Effector CD4-positive, alpha-beta T cell (primary cell): ENCODE measurements around the gene SLC12A7.

Experiments used
- DNase-seq: peaks from one replicate; pipeline ENCODE4 v3.0.0-alpha.2; 2020

The SLC12A7 gene

DNA sequence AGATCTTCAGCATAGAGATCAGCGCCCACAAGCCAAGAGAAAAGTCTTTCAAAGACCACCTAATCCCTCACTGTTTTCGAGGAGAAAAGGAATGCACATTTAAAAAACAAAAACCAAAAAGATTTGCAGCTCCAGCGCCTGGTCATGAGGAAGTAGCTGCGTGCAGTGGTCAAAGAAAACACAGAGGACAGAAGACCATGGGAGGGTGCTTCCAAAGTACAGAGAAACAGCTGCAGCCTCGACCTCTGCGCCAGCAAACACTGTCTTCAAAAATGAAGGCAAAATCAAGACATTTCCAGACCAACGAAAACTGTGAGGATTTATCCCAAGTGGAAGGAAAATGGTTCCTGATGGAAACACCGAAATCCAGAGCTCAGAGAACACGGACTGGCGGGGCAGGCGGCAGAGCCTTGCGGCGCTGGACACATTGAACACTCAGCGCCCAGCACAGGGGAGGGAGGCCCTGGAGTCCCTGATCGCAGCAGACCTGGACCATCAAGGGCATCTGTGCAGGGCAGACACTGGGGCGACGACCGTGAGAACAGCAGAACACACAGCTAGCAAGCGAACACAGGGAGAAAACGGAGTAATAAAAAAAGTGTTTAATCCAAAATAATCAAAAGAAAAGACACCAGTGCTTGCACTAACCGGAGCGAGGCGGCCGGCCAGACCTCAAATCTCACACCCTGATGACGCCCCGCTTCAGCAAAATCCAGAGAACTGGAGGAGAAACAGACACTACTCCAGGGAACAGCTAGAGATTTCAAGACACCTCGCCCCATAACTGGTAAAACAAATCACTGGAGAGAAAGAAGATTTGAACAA lies 12.6 kb upstream of the SLC12A7 start:
- no peak for DNase-seq

DNA sequence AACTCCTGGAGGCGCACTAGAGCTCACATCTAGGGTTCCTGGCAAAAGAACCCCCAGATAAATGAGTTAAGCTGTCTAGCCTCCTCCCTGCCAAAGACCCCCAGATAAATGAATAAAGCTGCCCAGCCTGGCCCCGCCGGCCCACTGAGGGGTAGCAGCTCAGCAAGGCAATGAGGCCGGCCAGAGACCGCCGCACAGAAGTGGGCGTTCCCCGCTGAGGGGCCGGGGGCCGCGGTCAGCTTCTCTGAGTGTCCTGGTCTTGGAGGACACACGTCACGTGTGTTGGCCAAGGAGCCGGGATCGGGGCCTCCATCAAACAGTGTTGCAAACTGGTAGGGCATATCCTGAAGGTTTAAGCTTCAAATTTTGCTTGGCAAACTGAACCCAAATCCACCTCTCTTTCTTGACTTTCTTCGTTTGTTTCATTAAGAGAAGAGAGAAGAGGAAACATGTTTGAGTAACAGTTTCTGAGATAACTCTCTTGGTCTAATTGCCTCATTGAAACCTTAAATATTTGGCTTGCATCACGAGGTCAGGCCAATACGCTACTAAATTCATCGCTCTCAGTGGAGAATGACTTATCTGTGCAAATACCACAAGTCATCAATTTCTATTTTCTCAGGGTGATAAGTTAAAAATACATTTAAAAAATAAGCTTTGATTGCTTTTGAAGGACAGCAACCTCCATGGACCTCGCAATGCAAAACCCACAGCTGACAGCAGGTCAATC lies 11.7 kb upstream of the SLC12A7 start:
- DNase-seq = no peak

DNA sequence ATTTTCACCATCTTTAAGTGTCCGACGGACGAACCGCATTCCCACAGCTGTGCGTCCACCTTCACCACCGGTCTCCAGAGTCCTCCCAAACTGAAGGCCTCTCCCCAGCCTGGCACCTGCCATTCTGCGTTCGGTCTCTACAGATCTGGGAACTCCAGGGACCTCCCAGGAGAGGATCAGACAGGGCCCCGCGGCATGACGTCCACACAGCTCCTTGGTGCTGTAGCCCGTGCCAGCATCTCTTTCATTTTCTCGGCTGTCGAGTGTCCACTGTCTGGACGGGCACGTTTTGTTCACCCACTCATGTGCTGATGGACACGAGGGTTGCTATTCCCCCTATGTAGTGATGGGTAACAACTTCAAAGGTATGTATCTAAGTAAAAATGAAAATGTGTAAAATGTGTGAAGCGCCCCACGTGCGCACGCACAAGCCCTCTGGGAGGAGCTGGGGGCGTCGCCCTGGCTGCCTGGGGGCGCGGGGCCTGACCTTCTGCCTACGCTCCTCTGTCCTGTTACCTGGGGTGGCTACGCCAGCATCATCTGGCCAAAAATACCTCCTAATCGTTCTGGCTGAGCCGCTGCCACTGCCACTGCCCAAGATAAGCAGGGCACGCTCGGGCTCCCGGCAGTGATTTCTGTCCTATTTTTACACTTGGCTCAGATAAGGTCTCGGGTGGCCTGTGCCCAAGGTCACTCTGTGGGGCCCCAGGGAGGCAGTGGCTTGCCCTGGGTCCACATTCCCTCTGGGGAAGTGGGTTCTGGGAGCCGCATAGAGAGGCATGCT lies 10.8 kb upstream of the SLC12A7 start:
- no peak for DNase-seq

DNA sequence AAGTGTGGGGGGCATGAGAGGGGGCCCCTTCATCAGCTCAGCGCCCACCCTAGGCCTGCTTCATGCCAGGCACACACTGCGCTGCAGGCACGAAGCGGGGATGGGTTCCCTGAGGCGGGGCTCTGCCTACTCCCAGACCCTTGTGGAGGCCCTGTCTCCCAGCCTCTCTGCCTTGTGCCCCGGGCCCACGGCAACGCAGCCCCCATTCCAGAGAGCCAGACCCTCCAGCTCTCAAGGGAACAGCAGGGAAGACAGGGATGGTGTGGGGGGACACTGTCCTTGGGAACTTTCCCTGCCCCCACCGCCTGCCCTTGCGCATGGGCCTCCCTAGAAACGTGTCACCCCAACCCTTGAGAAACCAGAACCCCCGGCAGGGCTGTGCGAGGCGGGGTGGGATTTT lies 10.0 kb upstream of the SLC12A7 start:
- no peak for DNase-seq

DNA sequence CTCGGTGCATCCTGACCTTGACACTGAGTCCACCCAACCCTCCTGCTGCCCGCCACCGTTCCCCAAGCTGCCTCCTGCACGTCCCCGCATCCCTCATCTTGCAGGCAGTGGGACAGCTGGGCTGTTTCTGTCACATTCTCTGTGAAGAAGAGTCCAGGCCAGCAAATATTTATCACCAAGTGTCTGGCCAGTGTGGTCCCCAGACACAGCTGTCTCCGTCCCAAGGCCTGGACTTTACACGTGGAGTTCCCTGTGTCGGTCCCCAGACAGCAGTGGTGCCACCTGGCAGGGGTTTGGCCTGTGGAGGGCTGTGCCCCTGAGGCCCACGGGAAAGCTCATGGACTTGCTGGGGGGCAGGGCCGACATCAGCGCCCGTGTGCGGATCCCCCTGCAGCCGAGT lies 9.2 kb upstream of the SLC12A7 start:
- no peak for DNase-seq

DNA sequence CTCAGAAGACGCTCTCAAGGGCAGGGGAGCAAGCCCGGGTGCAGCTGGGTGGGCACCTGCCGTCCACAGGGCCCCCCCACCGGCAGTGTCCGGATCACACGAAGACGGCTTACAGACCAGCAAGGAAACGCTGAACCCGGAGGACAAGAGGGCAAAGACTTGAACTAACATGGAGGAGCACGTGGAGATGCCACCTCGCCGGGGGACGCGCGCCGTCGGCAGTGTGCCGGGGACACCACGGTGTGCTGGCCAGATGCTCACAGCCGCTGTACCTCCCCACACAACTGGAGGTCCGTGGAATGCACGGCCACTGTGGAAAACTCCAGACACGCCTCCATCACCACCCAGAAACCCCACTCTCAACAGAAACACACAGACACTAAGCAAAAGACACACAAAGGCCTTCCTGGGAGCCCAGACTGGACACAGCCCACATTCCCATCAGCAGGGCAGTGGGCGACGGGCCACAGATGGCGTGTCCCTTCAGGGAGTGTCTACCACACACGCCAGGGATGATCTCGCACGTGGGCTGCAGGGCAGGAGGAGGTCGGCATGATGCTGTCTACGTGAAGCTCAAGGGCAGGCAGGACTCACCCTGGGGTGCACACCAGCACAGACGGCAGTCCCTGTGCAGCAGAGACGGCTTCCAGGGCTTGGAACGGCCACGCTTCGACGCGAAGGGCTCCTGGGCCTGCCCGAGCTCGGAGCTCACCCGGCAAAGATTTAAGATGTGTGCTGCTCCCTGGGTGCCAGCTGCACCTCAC lies 8.6 kb upstream of the SLC12A7 start:
- DNase-seq = no peak

DNA sequence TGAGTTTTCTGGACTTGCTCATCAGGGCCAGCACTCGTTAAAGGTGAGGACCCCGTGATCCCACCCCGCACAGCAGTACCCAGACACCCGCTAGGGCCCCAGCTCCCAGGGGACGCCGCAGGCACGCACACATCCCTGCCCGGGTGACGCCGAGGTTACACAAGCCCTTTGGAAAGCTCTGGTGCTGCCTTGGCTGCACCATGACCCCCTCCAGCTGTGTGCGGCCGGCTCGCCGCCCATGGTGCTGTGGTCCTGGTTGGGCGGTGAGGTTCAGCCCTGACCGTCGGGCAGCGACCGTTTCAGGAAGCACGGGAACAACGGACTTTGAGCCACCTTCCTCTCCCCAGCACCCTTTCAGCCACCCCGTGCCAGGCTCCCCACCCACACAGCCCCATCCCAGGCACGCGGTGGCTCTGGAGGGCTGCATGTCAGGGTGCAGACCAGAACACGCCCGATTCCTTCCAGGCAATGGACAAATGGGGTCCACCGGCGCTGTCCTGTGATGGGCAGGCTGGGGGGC lies 7.5 kb upstream of the SLC12A7 start:
- DNase-seq = no peak

DNA sequence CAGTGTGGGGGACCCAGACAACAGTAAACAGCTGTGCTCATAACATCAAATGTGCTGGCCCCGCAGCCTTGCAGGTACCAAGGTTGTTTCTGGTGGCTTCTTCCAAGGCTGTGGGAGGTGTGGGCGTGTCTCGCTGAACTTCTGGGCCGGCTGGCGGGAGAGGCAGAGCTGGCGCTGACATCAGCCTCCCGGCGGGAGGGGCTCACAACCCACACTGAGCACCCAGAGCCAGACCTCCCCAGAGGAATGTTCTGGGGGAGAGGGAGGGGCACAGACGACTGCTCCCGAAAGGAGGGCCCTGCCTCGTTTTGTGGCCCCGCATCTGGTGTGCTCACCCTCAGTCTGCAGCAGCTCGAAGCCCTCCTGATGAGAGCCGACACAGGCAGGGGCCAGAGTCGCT lies 6.9 kb upstream of the SLC12A7 start:
- no peak for DNase-seq

DNA sequence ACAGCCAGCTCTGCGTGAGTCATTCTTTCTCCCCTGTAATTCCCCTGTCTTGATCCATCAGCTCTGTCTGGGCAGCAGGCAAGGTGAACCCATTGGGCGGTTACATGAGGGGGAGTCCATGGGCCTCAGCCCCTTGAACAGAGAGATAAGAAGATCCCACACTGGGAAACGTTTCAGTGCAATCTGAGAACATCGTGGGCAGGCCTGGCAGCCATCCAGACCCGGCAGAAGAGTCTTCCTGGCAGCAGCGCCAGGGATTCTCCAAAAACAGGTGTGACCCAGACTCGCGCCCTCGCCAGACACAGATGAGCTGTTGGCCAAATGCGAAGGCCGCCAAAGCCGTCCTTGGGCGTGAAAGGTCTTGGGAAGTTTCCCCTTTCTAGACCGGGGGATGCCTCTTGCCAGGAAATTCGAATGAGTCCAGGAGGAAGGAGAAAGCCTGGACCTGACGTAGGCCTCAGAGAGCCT lies 6.4 kb upstream of the SLC12A7 start:
- DNase-seq = no peak

DNA sequence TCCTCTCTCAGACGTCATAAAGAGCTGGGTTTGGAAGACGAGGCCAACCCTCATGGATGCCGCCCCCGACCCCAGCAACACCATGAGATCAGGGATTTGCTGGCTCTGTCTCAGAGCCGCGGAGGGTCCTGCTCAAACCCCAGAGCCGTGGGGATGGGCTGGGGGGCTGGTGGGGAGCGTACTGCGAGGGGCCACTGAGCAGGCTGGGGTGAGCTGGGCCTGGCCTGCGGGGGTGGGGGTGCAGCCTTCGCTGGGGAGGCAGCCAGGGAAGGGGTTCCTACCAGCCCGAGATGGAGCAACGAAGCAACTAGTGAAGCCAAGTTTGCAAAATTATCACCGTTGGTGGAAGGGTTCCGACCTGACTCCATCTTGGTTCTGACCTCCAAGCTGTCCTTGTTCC lies 5.1 kb upstream of the SLC12A7 start:
- DNase-seq = no peak

DNA sequence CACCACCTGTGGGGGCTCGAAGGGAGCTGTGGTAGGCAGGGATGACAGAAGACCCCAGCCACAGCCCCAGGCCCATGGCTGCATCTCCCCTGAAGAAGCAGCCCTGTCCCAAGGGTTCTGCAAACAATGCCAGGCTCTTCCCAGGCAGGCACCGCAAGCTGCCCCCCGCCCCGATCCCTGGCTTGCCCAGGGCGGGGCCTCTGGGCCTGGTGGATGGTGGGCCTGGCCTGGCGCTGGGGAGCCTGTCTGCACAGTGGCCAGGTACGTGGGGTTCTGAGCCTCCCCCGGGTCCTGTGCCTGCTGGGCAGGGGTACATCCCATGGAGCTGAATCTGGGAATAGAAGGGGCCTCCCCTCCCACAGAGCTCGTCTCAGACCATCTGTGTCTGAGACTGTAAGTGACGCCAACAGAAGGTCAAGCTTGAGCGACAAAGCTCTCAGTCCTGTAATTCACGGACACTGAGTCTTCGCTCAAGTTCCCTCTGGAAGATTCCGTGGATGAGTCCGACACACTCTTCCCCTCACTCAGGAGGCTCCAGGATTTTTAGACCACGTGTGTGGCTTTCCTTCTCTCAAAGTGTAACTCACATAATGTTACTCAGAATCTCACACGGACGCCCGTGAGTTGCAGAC lies 4.4 kb upstream of the SLC12A7 start:
- DNase-seq = no peak

DNA sequence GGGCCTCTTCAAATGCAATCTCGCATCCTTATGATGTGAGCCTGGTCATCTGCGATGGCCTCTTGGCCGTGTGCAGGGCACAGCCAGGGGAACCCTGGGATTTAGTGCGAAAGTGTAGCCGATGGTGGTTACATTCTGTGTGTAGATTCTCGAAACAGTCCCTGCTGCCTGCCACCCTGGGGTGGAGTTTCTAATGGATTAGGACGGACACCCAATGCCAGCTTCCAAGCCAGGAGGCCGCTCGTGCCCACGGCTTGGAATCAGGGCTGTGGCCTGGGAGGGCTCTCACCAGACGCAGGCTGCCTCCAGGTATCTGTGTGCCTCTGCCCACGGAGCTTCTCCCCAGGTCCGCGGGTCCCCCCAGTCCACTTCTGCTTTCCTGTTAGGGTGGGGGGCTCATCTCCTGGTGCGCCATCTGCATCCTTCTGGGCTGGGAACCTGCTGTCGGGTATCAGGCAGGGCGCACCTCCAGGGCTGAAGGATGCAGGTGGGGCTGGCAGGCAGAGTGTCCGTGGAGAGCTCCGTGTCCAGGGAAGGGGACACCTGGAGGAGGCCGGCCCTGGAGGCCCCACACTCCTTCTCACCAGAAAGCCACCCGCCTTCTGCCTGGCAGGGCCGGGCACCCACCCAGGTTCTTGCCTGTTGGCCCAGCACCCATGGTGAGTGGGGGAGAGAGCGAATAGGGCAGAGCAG lies 3.4 kb upstream of the SLC12A7 start:
- no peak for DNase-seq

DNA sequence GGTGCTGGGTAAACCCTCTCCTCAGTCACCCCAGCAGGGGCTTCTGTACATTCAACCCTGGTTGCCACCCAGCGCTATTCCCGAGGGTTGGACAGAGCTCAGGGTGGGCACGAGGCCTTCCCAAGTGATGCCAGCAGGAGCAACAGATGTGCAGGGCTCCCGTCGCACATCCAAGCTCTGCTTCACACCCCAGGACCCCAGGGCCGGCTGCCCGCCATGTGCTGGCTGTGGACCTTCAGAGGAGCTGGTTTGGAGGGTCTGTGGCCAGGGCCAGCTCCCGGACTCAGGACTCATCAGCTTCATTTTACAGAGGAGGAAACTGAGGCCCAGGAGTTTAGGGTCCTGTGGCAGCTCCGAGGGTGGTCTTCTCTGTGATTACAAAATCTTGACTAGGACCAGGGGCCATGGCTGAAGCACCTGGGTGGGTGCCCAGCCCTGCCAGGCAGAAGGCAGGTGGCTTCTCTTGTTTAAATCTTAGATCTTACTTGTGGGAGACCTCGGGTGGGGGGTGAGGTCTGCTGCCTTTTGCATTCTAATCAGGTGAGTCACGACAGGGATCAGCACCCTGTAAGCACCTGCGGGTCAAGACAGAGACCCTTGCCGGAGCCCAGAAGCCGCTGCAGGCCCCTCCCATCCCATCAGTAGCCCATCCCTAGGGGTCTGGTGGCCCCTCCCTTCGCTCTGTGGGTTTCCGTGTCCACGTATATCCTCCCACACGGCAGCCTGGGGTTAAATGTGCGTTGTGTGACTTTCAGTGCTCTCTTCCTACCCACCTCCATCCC lies 2.1 kb upstream of the SLC12A7 start:
- no peak for DNase-seq

DNA sequence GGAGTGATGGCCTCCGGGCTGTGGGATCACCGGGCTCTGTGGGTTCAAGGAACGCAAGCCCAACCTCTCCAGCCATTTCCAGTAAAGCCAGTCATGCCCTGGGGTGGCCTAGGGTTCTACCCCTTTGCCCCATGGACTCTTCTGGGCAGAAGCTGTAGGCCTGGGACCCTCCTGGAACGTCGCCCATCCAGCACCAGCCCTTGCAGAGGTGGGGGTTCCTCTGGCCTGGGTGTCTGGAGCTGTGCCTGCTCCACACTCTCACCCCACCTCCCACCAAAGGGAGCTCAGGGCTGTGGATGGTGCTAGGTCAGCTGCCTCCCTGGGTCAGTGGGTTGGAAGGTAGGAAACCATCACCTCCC lies 1.4 kb upstream of the SLC12A7 start:
- DNase-seq = no peak

DNA sequence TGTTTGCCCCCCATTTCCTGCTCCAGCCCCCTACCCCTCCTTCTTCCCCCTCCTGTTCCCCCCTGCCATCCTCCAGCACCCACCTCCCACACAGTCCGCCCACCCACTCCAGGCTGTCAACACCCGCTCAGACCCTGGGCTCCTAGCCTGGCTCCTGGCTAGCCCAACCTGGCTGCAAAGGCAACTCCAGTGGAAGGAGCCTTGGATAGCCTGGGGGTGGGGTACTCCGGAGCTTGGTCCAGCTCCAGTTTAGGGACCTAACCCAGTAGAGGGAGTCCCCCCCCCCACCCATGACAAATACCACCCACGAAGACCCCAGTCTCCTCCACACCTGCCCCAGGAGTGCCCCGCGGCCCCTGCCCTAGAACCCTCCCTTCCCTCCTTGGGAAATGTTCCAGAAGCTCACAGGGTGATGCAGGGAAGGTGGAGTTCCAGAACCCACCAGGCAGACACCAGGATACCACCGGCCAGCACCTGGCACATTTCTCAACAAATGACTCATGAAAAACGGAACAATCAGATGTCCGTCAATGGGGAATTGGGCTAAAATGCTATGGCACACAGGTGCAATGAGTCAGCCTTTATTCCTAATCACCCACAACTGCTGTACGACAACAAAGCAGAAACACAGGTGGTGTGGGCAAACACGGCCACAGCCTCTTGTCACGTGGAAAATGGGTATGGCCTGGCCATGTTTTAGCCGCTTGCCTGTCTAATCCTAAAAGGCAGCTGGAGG lies 901 bp upstream of the SLC12A7 start:
- DNase-seq = no peak

DNA sequence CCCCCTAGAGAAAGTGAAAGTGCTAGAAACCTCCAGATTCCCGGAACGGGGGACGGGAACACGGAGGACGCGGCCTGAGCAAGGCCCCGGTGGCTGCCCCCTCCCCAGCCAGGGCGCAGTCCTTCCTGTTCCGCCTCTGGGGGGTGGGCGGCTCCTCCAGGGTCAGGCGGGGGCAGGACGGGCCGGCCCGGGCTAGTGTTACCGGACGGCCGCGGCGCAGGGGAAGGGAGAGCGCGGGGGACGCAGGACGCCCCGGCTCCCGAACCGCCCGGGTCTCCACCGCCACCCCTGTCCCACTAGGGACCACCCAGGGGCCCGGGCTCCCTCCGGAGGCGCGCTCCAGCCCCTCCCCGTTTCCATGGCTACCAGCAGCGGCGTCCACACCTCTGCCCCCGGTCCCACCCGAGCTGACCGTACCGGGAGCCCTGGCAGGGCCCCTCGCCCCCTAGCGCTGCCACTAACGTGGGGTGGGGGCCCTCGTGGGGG lies 579 bp downstream of the SLC12A7 start:
- DNase-seq = no peak

DNA sequence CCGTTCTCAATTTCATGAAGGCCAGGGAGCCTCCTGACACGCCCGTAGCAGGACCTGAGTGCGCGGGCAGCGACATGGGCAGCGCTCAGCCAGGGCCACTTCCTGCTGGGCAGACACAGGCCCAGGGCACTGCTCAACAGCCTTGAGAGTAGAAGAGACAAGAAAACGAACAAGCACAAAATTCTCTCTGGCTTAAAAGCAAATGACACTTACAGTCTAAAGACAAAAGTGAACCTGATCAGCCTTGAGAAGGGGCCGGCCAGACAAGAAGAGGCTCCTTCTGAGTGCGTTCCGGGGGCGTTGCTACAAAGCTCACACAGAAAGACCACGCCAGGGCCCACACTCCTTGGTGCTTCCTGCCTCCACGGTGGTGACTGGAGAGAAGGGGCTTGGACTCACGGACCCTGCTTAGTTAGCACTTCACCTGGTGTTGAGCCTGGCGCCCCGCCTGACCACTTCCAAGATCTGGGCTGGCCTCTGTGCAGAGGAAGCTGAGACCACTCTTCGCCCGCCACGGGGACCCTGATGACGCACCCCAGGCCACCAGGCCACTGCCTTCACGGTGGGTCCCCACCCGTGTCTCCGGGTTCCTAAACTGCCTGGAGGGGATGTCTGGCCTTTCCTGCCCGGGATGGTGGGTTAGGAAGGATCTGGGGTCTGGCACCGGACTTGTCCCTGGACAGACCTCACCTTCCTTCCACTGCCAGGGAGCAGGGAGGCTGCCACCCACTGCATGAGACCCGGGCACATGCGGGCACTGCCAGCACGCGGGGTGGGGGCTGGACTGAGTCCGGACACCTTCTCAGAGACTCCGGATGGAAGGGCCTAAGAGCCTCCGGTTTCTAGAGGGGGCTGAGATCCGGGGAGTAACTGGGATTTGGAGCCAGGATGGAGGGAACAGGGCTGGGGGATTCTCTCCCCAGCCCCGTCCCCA lies 1.3 kb downstream of the SLC12A7 start:
- DNase-seq = no peak

DNA sequence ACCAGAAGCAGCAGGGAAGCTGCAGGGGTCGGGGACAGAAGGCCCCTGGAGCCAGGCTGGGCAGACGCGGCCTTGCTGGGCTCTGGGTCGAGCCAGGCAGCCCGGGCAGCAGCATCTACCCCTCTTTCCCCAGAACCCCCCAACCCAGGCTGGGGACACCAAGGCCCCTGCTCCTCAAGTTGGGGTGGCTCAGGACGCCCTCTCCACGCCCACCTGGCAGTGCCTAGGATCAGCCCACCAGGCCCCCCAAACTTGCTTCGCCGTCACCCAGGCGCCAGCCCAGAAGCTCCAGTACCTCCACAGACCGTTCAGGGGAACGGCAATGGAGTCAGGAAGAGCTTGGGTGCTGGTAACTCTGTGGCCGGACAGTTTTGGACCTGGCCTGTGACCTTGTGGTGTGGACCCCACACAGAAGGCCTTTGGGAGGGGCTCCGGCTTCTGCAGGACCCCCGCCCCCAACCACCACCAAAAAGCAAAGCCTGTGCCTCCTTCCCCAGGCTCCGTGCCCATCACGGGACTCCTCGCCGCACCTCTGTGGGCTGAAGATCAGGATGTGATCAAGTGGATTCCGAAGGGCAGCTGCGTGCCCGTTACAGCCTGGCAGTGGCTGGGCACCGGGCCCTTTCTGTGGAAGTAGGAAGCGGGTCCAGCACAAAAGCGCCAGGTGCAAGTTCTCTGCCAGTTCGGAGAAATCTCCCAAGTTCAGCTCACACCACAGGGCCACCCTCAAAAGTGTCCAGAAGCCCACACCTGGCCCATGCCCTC lies 2.1 kb downstream of the SLC12A7 start:
- no peak for DNase-seq
